ENCODE results near the gene KLHL10. TPM values are rescaled to one million over a fixed set of nuclear protein-coding genes. Genes with fewer than 3 reads are reported as not detected.
A peak's percentile ranks its signal among the peaks of the same experiment; 100 is the strongest.
"Not testable (repeated sequence)": the region's sequence is repeated elsewhere in the genome, so short reads cannot be mapped to it uniquely, and the experiment has no call there.

The KLHL10 gene
- total RNA-seq, 2 donors from 2014 or later, result not detected

DNA sequence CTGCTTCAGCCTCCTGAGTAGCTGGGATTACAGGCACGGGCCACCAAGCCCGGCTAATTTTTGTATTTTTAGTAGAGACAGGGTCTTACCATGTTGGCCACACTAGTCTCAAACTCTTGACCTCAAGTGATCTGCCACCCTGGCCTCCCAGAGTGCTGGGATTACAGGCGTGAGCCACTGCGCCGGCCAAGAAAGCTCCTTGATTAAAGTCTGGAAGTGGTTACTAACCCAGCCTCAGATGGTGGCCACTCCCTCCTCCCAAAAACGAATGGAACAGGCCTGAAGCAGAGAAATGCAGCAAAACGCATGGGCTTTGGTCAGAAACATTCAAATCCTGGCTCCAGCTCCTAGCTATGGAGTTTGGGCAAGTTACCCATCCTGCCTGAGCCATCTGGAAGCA is 13.5 kb upstream of the KLHL10 start:
- H3K27ac ChIP-seq, result no peak overlapping the region
- intact Hi-C loops (cut with DNase I), result no loop called here
- H3K4me1 ChIP-seq, result no peaks in the 10 kb centered on the region
- H3K9ac ChIP-seq (ENCODE audit: low read depth in 2 of 2, low read length in 2 of 2), result no peak overlapping the region
- no peak overlapping the region for H3K4me3 ChIP-seq
- TF ChIP-seq, protein P1, sequence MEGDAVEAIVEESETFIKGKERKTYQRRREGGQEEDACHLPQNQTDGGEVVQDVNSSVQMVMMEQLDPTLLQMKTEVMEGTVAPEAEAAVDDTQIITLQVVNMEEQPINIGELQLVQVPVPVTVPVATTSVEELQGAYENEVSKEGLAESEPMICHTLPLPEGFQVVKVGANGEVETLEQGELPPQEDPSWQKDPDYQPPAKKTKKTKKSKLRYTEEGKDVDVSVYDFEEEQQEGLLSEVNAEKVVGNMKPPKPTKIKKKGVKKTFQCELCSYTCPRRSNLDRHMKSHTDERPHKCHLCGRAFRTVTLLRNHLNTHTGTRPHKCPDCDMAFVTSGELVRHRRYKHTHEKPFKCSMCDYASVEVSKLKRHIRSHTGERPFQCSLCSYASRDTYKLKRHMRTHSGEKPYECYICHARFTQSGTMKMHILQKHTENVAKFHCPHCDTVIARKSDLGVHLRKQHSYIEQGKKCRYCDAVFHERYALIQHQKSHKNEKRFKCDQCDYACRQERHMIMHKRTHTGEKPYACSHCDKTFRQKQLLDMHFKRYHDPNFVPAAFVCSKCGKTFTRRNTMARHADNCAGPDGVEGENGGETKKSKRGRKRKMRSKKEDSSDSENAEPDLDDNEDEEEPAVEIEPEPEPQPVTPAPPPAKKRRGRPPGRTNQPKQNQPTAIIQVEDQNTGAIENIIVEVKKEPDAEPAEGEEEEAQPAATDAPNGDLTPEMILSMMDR (IDR thresholded peaks at IDR 0.05), result no peak
- H3K36me3 ChIP-seq, result no peaks in the 10 kb centered on the region
- H3K27me3 ChIP-seq, result no peaks in the 10 kb centered on the region
- no peak for DNase-seq
- H3K9me3 ChIP-seq, result no peaks in the 10 kb centered on the region

DNA sequence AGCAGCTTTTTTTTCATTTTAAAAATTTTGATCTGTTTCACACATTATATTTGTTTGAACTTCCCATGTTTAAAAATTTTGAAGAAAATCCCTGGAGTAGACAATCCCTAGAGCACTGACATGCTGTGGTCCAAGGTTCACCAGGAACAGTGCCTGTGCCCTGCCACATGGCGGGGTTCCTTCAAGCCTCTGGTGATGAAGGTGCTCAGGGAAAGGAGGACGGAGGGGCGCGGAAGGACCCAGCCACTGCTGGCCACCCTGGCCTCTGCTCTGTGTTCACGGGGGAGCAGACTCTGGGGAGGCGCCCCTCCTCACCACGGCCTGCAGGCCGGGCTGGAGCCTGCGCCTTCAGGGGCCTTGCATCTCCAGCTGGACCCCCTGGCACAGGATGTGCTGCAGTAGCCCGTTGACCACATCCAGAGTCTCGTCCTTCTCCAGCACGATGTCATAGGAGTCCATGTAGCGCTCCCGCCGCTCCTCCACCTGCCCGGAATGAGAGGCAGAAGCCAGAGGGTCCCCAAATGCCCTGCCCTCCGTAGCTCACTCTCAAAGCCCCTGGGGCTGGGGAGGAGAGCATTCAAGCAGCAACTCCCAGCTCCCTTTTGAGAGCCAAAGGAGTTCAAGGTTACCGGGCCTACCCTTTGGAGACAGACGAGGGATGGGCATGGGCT is 12.3 kb upstream of the KLHL10 start:
- Histone ChIP-seq H3K9me3 (no peaks in the 10 kb centered on the region), H3K27ac (no peak overlapping the region), H3K27me3 (no peaks in the 10 kb centered on the region), H3K9ac (ENCODE audit: low read depth in 2 of 2, low read length in 2 of 2) (no peak overlapping the region), H3K4me1 (no peaks in the 10 kb centered on the region), H3K4me3 (no peak overlapping the region), H3K36me3 (no peaks in the 10 kb centered on the region)
- DNase-seq, result no peak
- TF ChIP-seq, protein P1 (IDR thresholded peaks at IDR 0.05), result no peak
- intact Hi-C loops (cut with DNase I), result no loop called here

DNA sequence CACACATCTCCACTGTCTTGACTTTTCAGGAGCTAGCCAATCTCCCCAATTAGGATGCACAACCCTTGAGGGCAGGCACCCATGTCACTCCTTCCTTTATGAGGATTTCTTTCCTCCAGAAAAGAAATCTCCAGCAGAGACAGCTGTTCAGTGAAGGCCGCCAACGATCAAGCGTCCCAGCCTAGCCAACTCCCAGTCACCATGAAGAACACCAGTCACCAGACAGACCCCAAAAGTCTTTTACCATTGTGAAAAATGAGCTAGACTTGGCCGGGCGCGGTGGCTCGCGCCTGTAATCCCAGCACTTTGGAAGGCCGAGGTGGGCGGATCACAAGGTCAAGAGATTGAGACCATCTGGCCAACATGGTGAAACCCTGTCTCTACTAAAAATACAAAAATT is 7.7 kb upstream of the KLHL10 start:
- H3K27me3 ChIP-seq; H3K9ac ChIP-seq (ENCODE audit: low read depth in 2 of 2, low read length in 2 of 2); DNase-seq; H3K4me1 ChIP-seq; H3K36me3 ChIP-seq; H3K27ac ChIP-seq; intact Hi-C loops (cut with DNase I); H3K9me3 ChIP-seq; H3K4me3 ChIP-seq: not testable (repeated sequence)

DNA sequence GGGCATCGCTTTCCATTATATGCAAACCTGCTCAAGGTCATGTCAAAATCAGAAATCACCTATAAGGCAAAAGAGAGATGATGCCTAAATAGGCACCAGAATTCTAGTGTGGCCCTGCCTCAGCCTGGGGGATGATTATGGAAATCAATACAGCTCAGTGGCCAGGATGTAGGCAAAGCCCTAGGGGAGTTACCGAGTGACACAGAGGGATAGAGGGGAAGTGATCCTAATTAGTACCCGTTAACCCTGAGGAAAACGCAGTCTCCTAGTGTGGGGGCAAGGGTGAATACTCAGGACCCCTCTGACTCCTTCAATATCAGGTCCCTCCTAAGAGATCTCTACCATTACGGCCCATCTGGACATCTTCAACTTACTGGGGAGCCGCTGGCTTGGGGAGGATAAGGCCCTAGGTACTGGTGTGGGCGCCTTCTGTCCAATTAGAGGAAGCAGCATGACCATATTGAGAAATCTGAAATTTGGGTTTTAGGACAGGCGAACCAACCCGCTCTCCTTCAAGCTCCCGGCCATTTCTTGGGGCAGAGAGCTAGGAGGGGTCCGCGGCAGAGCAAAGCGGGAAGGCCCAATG is 2.3 kb upstream of the KLHL10 start:
- peak overlapping the region; percentile 50 for H3K27ac ChIP-seq
- H3K9ac ChIP-seq (ENCODE audit: low read depth in 2 of 2, low read length in 2 of 2), result peak overlapping the region; percentile 53 to 87
- TF ChIP-seq, protein P1 (IDR thresholded peaks at IDR 0.05), result no peak
- no peaks in the 10 kb centered on the region for H3K4me1 ChIP-seq
- no peaks in the 10 kb centered on the region for H3K36me3 ChIP-seq
- H3K9me3 ChIP-seq, result no peaks in the 10 kb centered on the region
- H3K4me3 ChIP-seq, result peak overlapping the region; percentile 93
- no peak for DNase-seq
- no peaks in the 10 kb centered on the region for H3K27me3 ChIP-seq
- intact Hi-C loops (cut with DNase I), result no loop called here

DNA sequence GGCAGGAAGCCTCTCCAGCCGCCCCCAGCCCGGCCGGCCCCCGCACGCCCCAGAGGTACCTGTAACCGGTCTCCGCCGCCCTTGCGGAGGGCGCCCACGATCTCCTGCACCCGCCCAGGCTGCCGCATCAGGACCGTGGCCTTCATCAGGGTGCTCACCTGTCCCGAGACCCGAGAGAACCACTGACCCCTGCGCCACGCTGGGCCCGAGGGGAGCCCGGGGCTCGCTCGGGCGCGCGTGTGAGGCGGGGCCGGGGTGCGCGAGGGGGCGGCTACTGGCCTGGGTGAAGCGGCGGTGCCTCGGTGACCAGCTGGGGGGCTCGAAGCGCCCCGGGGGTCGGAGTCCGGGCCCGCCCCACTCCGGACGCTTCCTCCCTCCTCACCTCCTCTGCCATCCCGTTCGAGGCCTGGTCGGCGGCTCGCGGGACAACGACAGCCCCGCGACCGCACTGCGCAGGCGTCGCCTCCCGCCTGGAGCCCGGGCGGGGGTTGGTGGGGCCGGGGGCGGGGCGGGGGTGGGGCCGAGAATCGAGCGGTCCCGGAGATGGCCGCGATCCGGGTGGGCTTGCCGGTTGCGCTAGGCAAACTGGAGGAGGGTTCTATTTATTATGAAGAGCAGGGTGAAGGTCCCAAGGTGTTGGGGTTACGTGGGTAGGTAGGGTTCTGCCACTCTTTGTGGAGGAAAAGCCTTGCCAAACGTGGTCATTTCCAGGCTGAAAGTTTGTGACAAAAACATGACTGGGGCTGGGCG is 1.6 kb upstream of the KLHL10 start, which contains the start of gene NT5C3B:
Gene NT5C3B (minus strand): TSS at position 433 of the 750 bp plus-strand sequence. CDS start 39 bp downstream, at position 394.
- peak; percentile 53 for DNase-seq
- Histone ChIP-seq H3K4me1 (no peaks in the 10 kb centered on the region), H3K27me3 (no peaks in the 10 kb centered on the region), H3K27ac (peak within 1 kb of the TSS; percentile 50), H3K36me3 (no peaks in the 10 kb centered on the region), H3K9ac (ENCODE audit: low read depth in 2 of 2, low read length in 2 of 2) (peak within 1 kb of the TSS; percentile 70 to 87), H3K4me3 (peak within 1 kb of the TSS; percentile 93), H3K9me3 (no peaks in the 10 kb centered on the region)
- TF ChIP-seq, protein P1 (IDR thresholded peaks at IDR 0.05), result no peak
- intact Hi-C loops (cut with DNase I), result no loop called here
